ENCODE data around the gene BPHL. TPM values are rescaled to one million over a fixed set of nuclear protein-coding genes. Genes with fewer than 3 reads are reported as not detected.
A peak's percentile ranks its signal among the peaks of the same experiment; 100 is the strongest.

The BPHL gene
- total and polyA plus RNA-seq, 2 of the 4 experiments (the other 2 are of a cell fraction) = 14.7 to 16.3 TPM

DNA sequence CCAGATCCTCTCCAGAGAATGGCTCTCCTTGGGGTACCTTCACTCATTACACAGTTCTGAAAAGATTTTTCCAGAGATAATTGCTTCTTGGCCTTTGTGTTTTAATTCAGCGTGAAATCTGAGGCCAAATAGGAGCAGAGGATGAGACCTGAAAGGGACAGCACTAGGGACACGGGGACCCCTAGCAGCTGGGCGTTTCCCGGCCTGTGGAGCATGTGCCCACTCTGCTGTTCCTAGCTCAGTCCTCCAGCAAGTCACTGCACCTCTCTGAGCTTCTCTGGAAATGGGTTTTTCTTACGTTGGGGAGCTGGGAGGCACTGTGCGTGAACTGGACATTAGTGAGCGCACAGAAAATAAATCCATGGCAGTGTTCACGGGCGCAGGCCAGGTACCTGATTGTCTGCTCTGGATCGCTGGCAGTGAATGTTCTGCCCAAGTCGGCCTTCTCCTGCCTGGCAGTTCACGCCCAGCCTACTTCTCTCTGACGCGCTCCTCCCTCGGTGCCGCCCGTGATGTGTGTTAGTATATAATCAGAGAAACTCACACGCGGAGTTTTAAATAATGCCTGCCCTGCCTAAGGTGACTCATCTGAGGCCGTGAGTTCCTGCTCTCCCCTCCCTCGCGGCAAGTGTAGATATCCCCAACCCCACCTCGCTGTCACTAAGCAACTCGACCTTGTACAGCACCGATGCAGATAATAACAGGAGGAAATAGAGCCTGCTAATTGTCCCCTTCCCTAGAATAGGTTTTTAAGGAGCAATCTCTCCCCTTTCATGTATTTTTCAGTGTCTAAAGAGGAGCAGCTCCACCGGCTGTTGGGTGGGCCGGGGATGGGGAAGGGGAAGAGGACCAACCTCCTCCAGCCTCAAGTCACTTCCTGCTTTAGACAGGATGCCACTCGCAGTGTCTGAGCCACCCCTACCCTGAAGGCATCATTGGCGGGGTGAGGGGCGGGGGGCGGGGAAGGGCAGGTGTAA is 41.6 kb downstream of the BPHL start:
- CTCF ChIA-PET = no interaction called here
- no peak overlapping the region for H4K5ac ChIP-seq (ENCODE audit: low read depth, low read length)
- no peak overlapping the region for H3K23ac ChIP-seq (ENCODE audit: low read depth, low read length)
- no peaks in the 10 kb centered on the region for H3K9me3 ChIP-seq (ENCODE audit: control insufficient read depth, insufficient read depth, low read length)
- no peak overlapping the region for H2BK5ac ChIP-seq (ENCODE audit: low read depth, low read length, poor library complexity, severe bottlenecking)
- no peak overlapping the region for H3K4me3 ChIP-seq (ENCODE audit: insufficient read depth, low read depth, low read length)
- no peaks in the 10 kb centered on the region for H3K27me3 ChIP-seq (ENCODE audit: control insufficient read depth, insufficient read depth, low read length)
- no peak overlapping the region for H2AFZ ChIP-seq (replicated peaks; ENCODE audit: low read length, poor library complexity)
- dilution Hi-C loops (cut with HindIII; ENCODE audit: low sequenced_read_pairs, unreplicated experiment) (no loop called here), in situ Hi-C loops (cut with MboI; ENCODE audit: low sequenced_read_pairs) (no loop called here), intact Hi-C loops (cut with micrococcal nuclease) (no loop called here)
- no TSS peak for BruUV-seq (replicated peaks)
- WGBS, 2 experiments (ENCODE audit: extremely low coverage in 2 of 2, insufficient read length in 1 of 2) = 88% methylated on average over 12 of the region's 31 CpGs; no CpG with 5 or more reads in 1 of the 2 experiments
- peaks cover 9% of the 10 kb centered on the region; the same call in 1 of the 2 replicates for H4K20me1 ChIP-seq (ENCODE audit: insufficient read depth, low read length)
- DNase-seq (no peak), ATAC-seq (ENCODE audit: low read depth) (no peak)
- peaks cover 10 to 38% of the 10 kb centered on the region in 2 experiments; a peak in 3 of 4 replicates for H3K79me1 ChIP-seq (ENCODE audit: low read depth in 1 of 2, low read length in 2 of 2)
- no peak overlapping the region for H3K18ac ChIP-seq (ENCODE audit: low read depth, low read length)
- H2BK20ac ChIP-seq (ENCODE audit: low read depth, low read length) = no peak overlapping the region
- no peak overlapping the region for H3K4me2 ChIP-seq (ENCODE audit: low read depth, low read length)
- peaks cover 2% of the 10 kb centered on the region; the same call in 1 of the 2 replicates for H3K4me1 ChIP-seq (ENCODE audit: control insufficient read depth, insufficient read depth, low read length)
- no peak overlapping the region for H3K9ac ChIP-seq (ENCODE audit: low read depth, low read length)
- no peak overlapping the region for H2BK120ac ChIP-seq (ENCODE audit: low read depth, low read length)
- no peak for TF ChIP-seq POLR2A (IDR thresholded peaks at IDR 0.05; ENCODE audit: low read depth, low read length)
- TF ChIP-seq, protein P1, sequence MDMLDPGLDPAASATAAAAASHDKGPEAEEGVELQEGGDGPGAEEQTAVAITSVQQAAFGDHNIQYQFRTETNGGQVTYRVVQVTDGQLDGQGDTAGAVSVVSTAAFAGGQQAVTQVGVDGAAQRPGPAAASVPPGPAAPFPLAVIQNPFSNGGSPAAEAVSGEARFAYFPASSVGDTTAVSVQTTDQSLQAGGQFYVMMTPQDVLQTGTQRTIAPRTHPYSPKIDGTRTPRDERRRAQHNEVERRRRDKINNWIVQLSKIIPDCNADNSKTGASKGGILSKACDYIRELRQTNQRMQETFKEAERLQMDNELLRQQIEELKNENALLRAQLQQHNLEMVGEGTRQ (IDR thresholded peaks at IDR 0.05; ENCODE audit: low read depth, low read length) = no peak
- TF ChIP-seq CEBPB (IDR thresholded peaks at IDR 0.05; ENCODE audit: low read depth, low read length) = no peak
- TF ChIP-seq BHLHE40 (IDR thresholded peaks at IDR 0.05; ENCODE audit: low read depth, low read length) = no peak
- TF ChIP-seq MAZ (IDR thresholded peaks at IDR 0.05; ENCODE audit: borderline replicate concordance, low read depth, low read length) = no peak
- no peak for TF ChIP-seq FOS (IDR thresholded peaks at IDR 0.05; ENCODE audit: low read depth, low read length)
- no peak for TF ChIP-seq NFE2L2 (IDR thresholded peaks at IDR 0.05; ENCODE audit: low read depth, low read length)
- no peak for TF ChIP-seq RAD21 (IDR thresholded peaks at IDR 0.05; ENCODE audit: low read length)
- no peak for TF ChIP-seq CHD1 (IDR thresholded peaks at IDR 0.05; ENCODE audit: low read depth, low read length)
- TF ChIP-seq RCOR1 (IDR thresholded peaks at IDR 0.05; ENCODE audit: insufficient replicate concordance, low read length) = no peak
- TF ChIP-seq, protein P2, sequence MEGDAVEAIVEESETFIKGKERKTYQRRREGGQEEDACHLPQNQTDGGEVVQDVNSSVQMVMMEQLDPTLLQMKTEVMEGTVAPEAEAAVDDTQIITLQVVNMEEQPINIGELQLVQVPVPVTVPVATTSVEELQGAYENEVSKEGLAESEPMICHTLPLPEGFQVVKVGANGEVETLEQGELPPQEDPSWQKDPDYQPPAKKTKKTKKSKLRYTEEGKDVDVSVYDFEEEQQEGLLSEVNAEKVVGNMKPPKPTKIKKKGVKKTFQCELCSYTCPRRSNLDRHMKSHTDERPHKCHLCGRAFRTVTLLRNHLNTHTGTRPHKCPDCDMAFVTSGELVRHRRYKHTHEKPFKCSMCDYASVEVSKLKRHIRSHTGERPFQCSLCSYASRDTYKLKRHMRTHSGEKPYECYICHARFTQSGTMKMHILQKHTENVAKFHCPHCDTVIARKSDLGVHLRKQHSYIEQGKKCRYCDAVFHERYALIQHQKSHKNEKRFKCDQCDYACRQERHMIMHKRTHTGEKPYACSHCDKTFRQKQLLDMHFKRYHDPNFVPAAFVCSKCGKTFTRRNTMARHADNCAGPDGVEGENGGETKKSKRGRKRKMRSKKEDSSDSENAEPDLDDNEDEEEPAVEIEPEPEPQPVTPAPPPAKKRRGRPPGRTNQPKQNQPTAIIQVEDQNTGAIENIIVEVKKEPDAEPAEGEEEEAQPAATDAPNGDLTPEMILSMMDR (conservative IDR thresholded peaks at IDR 0.05; ENCODE audit: low read depth, low read length) = no peak
- no peak for TF ChIP-seq SMC3 (IDR thresholded peaks at IDR 0.05; ENCODE audit: low read depth, low read length)
- TF ChIP-seq, protein P3, sequence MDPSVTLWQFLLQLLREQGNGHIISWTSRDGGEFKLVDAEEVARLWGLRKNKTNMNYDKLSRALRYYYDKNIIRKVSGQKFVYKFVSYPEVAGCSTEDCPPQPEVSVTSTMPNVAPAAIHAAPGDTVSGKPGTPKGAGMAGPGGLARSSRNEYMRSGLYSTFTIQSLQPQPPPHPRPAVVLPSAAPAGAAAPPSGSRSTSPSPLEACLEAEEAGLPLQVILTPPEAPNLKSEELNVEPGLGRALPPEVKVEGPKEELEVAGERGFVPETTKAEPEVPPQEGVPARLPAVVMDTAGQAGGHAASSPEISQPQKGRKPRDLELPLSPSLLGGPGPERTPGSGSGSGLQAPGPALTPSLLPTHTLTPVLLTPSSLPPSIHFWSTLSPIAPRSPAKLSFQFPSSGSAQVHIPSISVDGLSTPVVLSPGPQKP (IDR thresholded peaks at IDR 0.05; ENCODE audit: borderline replicate concordance, low read depth, low read length) = no peak
- H2BK15ac ChIP-seq (ENCODE audit: low read depth, low read length) = no peak overlapping the region
- POLR2A ChIA-PET (ENCODE audit: unreplicated experiment) = no interaction called here
- no peak overlapping the region for H2AK9ac ChIP-seq (replicated peaks; ENCODE audit: low read depth, low read length, poor library complexity)
- H3K56ac ChIP-seq (ENCODE audit: extremely low read depth, insufficient read depth, low read length) = no peak overlapping the region
- H2AK5ac ChIP-seq (ENCODE audit: low read depth, low read length) = no peak overlapping the region
- H3K36me3 ChIP-seq (ENCODE audit: control insufficient read depth, insufficient read depth, low read length) = peaks cover 7% of the 10 kb centered on the region
- peaks cover 11% of the 10 kb centered on the region; the same call in 1 of the 2 replicates for H3K9me1 ChIP-seq (ENCODE audit: insufficient read depth, low read length)
- no peak overlapping the region for H3K27ac ChIP-seq (ENCODE audit: insufficient read depth, low read length)
- no peak overlapping the region for H4K8ac ChIP-seq (ENCODE audit: low read depth in 2 of 2, low read length in 2 of 2)
- no peak overlapping the region for H4K91ac ChIP-seq (ENCODE audit: insufficient read depth, low read depth, low read length)
- 0 out of 2 replicates have a peak overlapping the region, but pooled peaks have one; percentile 10 for H3K4ac ChIP-seq (ENCODE audit: low read depth, low read length)
- no peak overlapping the region for H3K14ac ChIP-seq (replicated peaks; ENCODE audit: low read depth, low read length)

All from IMR-90 (cell line).